WTC11 (cell line): Measurements from ENCODE around the gene SPRED2. TPM values are rescaled to one million over a fixed set of nuclear protein-coding genes. Genes with fewer than 3 reads are reported as not detected.

Experiments used
- ATAC-seq: fragments of 200-7000 bp; cut with Tn5 transposase; 2 replicates; pipeline ENCODE4 v1.10.0; 2021; ENCODE audit warnings: mild to moderate bottlenecking, moderate library complexity
- CTCF ChIA-PET: fragments of 300-600 bp; sonication (Branson Sonifier 250); formaldehyde crosslinking; loops from one replicate; lab custom pipeline; 2021; ENCODE audit warnings: antibody characterized with exemption; lab: Charles Lee
- POLR2A ChIA-PET: fragments of 350-600 bp; sonication (Branson Sonifier 250); formaldehyde crosslinking; loops from one replicate; lab custom pipeline; 2021; ENCODE audit warnings: antibody characterized with exemption; lab: Charles Lee
- DNase-seq: peaks from one replicate; pipeline ENCODE4 v3.0.0; 2021; ENCODE audit warnings: low spot score
- H3K27ac Mint-ChIP-seq: 2 replicates; pipeline ENCODE4 v1.8.0; 2021; ENCODE audit warnings: mixed read lengths
- H3K27me3 Mint-ChIP-seq: 2 replicates; pipeline ENCODE4 v1.8.0; 2021; ENCODE audit warnings: low read depth, mild to moderate bottlenecking, moderate library complexity, mixed read lengths
- H3K36me3 Mint-ChIP-seq: 2 replicates; pipeline ENCODE4 v1.8.0; 2021; ENCODE audit warnings: mixed read lengths
- H3K4me1 Mint-ChIP-seq: 2 replicates; pipeline ENCODE4 v1.8.0; 2022; ENCODE audit warnings: mixed read lengths
- H3K4me3 Mint-ChIP-seq: 2 replicates; pipeline ENCODE4 v1.8.0; 2021; ENCODE audit warnings: mild to moderate bottlenecking, moderate library complexity, mixed read lengths
- H3K9me3 Mint-ChIP-seq: 2 replicates; pipeline ENCODE4 v1.8.0; 2021; ENCODE audit warnings: mixed read lengths
- EMX1 ChIP-seq: fragments of 250-450 bp; sonication (Bioruptor Pico); IDR thresholded peaks from 2 replicates; pipeline ENCODE4 v1.8.0; 2021; ENCODE audit warnings: mild to moderate bottlenecking
- ETV6 ChIP-seq: sonication (generic); formaldehyde crosslinking; IDR thresholded peaks from 2 replicates; pipeline ENCODE4 v1.8.1; 2022; ENCODE audit warnings: mild to moderate bottlenecking, missing genetic modification reagents
- IRF2 ChIP-seq: sonication (generic); formaldehyde crosslinking; IDR thresholded peaks from 2 replicates; pipeline ENCODE4 v1.8.0; 2022; ENCODE audit warnings: low read depth, missing genetic modification reagents, borderline replicate concordance
- JUN ChIP-seq: sonication (generic); formaldehyde crosslinking; IDR thresholded peaks from 2 replicates; pipeline ENCODE4 v1.8.0; 2023; ENCODE audit warnings: mild to moderate bottlenecking, missing genetic modification reagents
- TCF7 ChIP-seq: sonication (generic); formaldehyde crosslinking; IDR thresholded peaks from 2 replicates; pipeline ENCODE4 v1.8.0; 2022; ENCODE audit warnings: mild to moderate bottlenecking, low read depth, missing genetic modification reagents, moderate library complexity
- TP53 ChIP-seq: sonication (generic); formaldehyde crosslinking; IDR thresholded peaks from 2 replicates; pipeline ENCODE4 v1.8.1; 2023; ENCODE audit warnings: mild to moderate bottlenecking, missing genetic modification reagents
- ZBTB21 ChIP-seq: sonication (generic); formaldehyde crosslinking; IDR thresholded peaks from 2 replicates; pipeline ENCODE4 v1.8.1; 2023; ENCODE audit warnings: mild to moderate bottlenecking, missing genetic modification reagents, borderline replicate concordance
- ZNF121 ChIP-seq: sonication (generic); formaldehyde crosslinking; IDR thresholded peaks from 2 replicates; pipeline ENCODE4 v1.8.0; 2023; ENCODE audit warnings: missing genetic modification reagents
- ZNF232 ChIP-seq: sonication (generic); formaldehyde crosslinking; IDR thresholded peaks from 2 replicates; pipeline ENCODE4 v1.8.0; 2022; ENCODE audit warnings: mild to moderate bottlenecking, missing genetic modification reagents
- ZNF423 ChIP-seq: fragments of 250-450 bp; sonication (Bioruptor Pico); IDR thresholded peaks from 2 replicates; pipeline ENCODE4 v2.1.2; 2022; ENCODE audit warnings: mild to moderate bottlenecking, moderate library complexity
- total RNA-seq: library from RNA; stranded (reverse); gene quantifications from 3 replicates; pipeline ENCODE4 v1.2.3, GENCODE V29; 2021
- TF ChIP-seq, protein P1 (sequence below): fragments of 250-450 bp; sonication (Bioruptor Pico); IDR thresholded peaks from 2 replicates; pipeline ENCODE4 v1.9.0; 2021; ENCODE audit warnings: mild to moderate bottlenecking, borderline replicate concordance
- TF ChIP-seq, protein P2 (sequence below): sonication (generic); formaldehyde crosslinking; IDR thresholded peaks from 2 replicates; pipeline ENCODE4 v1.8.0; 2022; ENCODE audit warnings: mild to moderate bottlenecking, missing genetic modification reagents
- TF ChIP-seq, protein P3 (sequence below): sonication (generic); formaldehyde crosslinking; IDR thresholded peaks from 2 replicates; pipeline ENCODE4 v1.8.1; 2023; ENCODE audit warnings: mild to moderate bottlenecking, missing genetic modification reagents, moderate library complexity
- TF ChIP-seq, protein P4 (sequence below): sonication (generic); formaldehyde crosslinking; IDR thresholded peaks from 2 replicates; pipeline ENCODE4 v1.8.1; 2023; ENCODE audit warnings: mild to moderate bottlenecking, moderate library complexity, missing genetic modification reagents
- TF ChIP-seq, protein P5 (sequence below): sonication (generic); formaldehyde crosslinking; IDR thresholded peaks from 2 replicates; pipeline ENCODE4 v1.8.1; 2022; ENCODE audit warnings: mild to moderate bottlenecking, missing genetic modification reagents, moderate library complexity, borderline replicate concordance
- TF ChIP-seq, protein P6 (sequence below): sonication (generic); formaldehyde crosslinking; IDR thresholded peaks from 2 replicates; pipeline ENCODE4 v1.8.1; 2023; ENCODE audit warnings: mild to moderate bottlenecking, missing genetic modification reagents, borderline replicate concordance

SPRED2 gene
- total RNA-seq, 1 experiment from 2014 or later = 34.1 TPM

DNA sequence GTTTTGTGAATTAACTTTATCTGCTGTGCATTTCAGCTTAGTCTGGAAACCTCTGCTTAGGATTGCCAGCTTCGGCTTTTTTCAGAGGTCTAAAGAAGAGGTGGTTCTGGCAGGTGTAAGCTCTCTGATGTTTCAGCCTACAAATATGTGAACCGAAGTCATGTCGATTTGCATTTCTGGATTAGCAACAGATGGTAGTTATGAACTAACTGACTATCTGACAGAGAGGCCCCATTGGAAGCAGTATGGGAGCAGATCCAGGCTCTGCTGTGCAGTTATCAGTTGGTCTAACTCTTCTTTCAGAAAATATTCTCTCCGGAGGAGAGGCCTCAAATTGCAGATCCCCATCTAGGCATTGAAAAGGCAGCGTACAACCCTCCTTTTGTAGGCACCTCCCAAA is 32.7 kb upstream of the SPRED2 start (continued):
- TF ChIP-seq, protein P1, sequence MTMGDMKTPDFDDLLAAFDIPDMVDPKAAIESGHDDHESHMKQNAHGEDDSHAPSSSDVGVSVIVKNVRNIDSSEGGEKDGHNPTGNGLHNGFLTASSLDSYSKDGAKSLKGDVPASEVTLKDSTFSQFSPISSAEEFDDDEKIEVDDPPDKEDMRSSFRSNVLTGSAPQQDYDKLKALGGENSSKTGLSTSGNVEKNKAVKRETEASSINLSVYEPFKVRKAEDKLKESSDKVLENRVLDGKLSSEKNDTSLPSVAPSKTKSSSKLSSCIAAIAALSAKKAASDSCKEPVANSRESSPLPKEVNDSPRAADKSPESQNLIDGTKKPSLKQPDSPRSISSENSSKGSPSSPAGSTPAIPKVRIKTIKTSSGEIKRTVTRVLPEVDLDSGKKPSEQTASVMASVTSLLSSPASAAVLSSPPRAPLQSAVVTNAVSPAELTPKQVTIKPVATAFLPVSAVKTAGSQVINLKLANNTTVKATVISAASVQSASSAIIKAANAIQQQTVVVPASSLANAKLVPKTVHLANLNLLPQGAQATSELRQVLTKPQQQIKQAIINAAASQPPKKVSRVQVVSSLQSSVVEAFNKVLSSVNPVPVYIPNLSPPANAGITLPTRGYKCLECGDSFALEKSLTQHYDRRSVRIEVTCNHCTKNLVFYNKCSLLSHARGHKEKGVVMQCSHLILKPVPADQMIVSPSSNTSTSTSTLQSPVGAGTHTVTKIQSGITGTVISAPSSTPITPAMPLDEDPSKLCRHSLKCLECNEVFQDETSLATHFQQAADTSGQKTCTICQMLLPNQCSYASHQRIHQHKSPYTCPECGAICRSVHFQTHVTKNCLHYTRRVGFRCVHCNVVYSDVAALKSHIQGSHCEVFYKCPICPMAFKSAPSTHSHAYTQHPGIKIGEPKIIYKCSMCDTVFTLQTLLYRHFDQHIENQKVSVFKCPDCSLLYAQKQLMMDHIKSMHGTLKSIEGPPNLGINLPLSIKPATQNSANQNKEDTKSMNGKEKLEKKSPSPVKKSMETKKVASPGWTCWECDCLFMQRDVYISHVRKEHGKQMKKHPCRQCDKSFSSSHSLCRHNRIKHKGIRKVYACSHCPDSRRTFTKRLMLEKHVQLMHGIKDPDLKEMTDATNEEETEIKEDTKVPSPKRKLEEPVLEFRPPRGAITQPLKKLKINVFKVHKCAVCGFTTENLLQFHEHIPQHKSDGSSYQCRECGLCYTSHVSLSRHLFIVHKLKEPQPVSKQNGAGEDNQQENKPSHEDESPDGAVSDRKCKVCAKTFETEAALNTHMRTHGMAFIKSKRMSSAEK (CRISPR knock-in tag) = no peak

DNA sequence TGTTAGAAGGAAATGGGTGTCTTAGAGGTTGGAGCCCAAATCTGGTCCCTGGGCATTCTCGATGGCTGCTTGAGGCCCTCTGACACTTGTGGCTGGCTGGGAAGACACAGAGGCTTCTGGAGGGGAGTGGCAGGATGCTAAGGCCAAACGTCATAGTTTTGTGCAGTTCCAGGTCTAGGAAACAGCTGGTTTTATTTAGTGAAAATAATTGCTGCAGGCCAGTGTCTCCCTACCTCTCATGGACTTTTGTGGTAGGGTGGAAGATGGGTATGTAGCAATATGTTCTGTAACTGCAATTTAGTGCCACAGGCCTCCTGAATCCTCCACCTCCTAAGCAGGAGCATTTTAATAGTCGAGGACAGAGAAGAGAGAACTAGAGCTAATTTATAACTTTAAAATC is 32.2 kb upstream of the SPRED2 start:
- ChIA-PET POLR2A (no interaction called here), CTCF (no interaction called here)
- Mint-ChIP-seq H3K36me3 (no peaks in the 10 kb centered on the region), H3K27me3 (peaks cover 8% of the 10 kb centered on the region; the same call in 1 of the 2 replicates), H3K4me1 (no peaks in the 10 kb centered on the region; the same call in 1 of the 2 replicates), H3K27ac (no peak overlapping the region), H3K4me3 (no peak overlapping the region)
- no peak for DNase-seq
- TF ChIP-seq, protein P2, sequence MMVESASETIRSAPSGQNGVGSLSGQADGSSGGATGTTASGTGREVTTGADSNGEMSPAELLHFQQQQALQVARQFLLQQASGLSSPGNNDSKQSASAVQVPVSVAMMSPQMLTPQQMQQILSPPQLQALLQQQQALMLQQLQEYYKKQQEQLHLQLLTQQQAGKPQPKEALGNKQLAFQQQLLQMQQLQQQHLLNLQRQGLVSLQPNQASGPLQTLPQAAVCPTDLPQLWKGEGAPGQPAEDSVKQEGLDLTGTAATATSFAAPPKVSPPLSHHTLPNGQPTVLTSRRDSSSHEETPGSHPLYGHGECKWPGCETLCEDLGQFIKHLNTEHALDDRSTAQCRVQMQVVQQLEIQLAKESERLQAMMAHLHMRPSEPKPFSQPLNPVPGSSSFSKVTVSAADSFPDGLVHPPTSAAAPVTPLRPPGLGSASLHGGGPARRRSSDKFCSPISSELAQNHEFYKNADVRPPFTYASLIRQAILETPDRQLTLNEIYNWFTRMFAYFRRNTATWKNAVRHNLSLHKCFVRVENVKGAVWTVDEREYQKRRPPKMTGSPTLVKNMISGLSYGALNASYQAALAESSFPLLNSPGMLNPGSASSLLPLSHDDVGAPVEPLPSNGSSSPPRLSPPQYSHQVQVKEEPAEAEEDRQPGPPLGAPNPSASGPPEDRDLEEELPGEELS (CRISPR knock-in tag) = no peak
- TF ChIP-seq IRF2 (CRISPR knock-in tag) = no peak
- TF ChIP-seq, protein P3, sequence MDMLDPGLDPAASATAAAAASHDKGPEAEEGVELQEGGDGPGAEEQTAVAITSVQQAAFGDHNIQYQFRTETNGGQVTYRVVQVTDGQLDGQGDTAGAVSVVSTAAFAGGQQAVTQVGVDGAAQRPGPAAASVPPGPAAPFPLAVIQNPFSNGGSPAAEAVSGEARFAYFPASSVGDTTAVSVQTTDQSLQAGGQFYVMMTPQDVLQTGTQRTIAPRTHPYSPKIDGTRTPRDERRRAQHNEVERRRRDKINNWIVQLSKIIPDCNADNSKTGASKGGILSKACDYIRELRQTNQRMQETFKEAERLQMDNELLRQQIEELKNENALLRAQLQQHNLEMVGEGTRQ = no peak
- TF ChIP-seq ZNF423 (CRISPR knock-in tag) = no peak
- TF ChIP-seq ZBTB21 (CRISPR knock-in tag) = no peak
- TF ChIP-seq TCF7 (CRISPR knock-in tag) = no peak
- no peak for TF ChIP-seq TP53 (CRISPR knock-in tag)
- TF ChIP-seq, protein P4, sequence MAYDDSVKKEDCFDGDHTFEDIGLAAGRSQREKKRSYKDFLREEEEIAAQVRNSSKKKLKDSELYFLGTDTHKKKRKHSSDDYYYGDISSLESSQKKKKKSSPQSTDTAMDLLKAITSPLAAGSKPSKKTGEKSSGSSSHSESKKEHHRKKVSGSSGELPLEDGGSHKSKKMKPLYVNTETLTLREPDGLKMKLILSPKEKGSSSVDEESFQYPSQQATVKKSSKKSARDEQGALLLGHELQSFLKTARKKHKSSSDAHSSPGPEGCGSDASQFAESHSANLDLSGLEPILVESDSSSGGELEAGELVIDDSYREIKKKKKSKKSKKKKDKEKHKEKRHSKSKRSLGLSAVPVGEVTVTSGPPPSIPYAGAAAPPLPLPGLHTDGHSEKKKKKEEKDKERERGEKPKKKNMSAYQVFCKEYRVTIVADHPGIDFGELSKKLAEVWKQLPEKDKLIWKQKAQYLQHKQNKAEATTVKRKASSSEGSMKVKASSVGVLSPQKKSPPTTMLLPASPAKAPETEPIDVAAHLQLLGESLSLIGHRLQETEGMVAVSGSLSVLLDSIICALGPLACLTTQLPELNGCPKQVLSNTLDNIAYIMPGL = no peak
- TF ChIP-seq ETV6 = no peak
- no peak for TF ChIP-seq EMX1
- TF ChIP-seq ZNF121 (CRISPR knock-in tag) = no peak
- no peak for TF ChIP-seq JUN (CRISPR knock-in tag)
- TF ChIP-seq, protein P5, sequence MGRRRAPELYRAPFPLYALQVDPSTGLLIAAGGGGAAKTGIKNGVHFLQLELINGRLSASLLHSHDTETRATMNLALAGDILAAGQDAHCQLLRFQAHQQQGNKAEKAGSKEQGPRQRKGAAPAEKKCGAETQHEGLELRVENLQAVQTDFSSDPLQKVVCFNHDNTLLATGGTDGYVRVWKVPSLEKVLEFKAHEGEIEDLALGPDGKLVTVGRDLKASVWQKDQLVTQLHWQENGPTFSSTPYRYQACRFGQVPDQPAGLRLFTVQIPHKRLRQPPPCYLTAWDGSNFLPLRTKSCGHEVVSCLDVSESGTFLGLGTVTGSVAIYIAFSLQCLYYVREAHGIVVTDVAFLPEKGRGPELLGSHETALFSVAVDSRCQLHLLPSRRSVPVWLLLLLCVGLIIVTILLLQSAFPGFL = no peak
- TF ChIP-seq ZNF232 (CRISPR knock-in tag) = no peak
- TF ChIP-seq, protein P6, sequence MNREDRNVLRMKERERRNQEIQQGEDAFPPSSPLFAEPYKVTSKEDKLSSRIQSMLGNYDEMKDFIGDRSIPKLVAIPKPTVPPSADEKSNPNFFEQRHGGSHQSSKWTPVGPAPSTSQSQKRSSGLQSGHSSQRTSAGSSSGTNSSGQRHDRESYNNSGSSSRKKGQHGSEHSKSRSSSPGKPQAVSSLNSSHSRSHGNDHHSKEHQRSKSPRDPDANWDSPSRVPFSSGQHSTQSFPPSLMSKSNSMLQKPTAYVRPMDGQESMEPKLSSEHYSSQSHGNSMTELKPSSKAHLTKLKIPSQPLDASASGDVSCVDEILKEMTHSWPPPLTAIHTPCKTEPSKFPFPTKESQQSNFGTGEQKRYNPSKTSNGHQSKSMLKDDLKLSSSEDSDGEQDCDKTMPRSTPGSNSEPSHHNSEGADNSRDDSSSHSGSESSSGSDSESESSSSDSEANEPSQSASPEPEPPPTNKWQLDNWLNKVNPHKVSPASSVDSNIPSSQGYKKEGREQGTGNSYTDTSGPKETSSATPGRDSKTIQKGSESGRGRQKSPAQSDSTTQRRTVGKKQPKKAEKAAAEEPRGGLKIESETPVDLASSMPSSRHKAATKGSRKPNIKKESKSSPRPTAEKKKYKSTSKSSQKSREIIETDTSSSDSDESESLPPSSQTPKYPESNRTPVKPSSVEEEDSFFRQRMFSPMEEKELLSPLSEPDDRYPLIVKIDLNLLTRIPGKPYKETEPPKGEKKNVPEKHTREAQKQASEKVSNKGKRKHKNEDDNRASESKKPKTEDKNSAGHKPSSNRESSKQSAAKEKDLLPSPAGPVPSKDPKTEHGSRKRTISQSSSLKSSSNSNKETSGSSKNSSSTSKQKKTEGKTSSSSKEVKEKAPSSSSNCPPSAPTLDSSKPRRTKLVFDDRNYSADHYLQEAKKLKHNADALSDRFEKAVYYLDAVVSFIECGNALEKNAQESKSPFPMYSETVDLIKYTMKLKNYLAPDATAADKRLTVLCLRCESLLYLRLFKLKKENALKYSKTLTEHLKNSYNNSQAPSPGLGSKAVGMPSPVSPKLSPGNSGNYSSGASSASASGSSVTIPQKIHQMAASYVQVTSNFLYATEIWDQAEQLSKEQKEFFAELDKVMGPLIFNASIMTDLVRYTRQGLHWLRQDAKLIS (CRISPR knock-in tag) = no peak
- TF ChIP-seq, all 79 proteins: peak for 0
- no peak for ATAC-seq
- H3K9me3 Mint-ChIP-seq = peaks cover 9% of the 10 kb centered on the region; the same call in 1 of the 2 replicates
